CD14-positive monocyte (primary cell): ENCODE results near the gene MSN. TPM values are rescaled to one million over a fixed set of nuclear protein-coding genes. Genes with fewer than 3 reads are reported as not detected.

Source experiments
- DNase-seq, 3 donors: peaks; one replicate each; pipeline ENCODE4 v3.0.0-alpha.2; 2011 to 2022
- H2AFZ ChIP-seq: 2 replicates; pipeline ENCODE4 v1.6.0; 2012; ENCODE audit warnings: mild to moderate bottlenecking, low read depth, low read length, inconsistent platforms; ENCODE audit not compliant: insufficient read depth, poor library complexity, severe bottlenecking
- H3K27ac ChIP-seq, 2 donors: 1 replicate in 1 of 2; 2 replicates in 1 of 2; pipeline ENCODE4 v1.5.1; 2012 to 2013; ENCODE audit warnings: low read length in 2 of 2, control low read depth in 1 of 2, inconsistent platforms in 1 of 2, low read depth in 1 of 2, mild to moderate bottlenecking in 1 of 2
- H3K27me3 ChIP-seq, 2 donors: one replicate each; pipeline versions ENCODE4 v1.6.0 to v1.6.1; 2011 to 2013; ENCODE audit warnings: low read length in 2 of 2; ENCODE audit not compliant: control insufficient read depth in 2 of 2, insufficient read depth in 2 of 2
- H3K36me3 ChIP-seq, 2 donors: replicated peaks in 1 of 2; 1 replicate in 1 of 2; 2 replicates in 1 of 2; pipeline versions ENCODE4 v1.5.1 to v1.6.1; 2012 to 2013; ENCODE audit warnings: low read length in 2 of 2, control low read depth in 1 of 2, inconsistent platforms in 1 of 2, mild to moderate bottlenecking in 1 of 2; ENCODE audit not compliant: insufficient read depth in 2 of 2, control insufficient read depth in 1 of 2
- H3K4me1 ChIP-seq, 2 donors: 1 replicate in 1 of 2; 2 replicates in 1 of 2; pipeline versions ENCODE4 v1.5.1 to v1.6.1; 2012 to 2013; ENCODE audit warnings: low read length in 2 of 2, control low read depth in 1 of 2, inconsistent platforms in 1 of 2, mild to moderate bottlenecking in 1 of 2, moderate library complexity in 1 of 2; ENCODE audit not compliant: insufficient read depth in 2 of 2, control insufficient read depth in 1 of 2
- H3K4me2 ChIP-seq: replicated peaks from 2 replicates; pipeline ENCODE3; 2012; ENCODE audit warnings: low read length, moderate library complexity, mild to moderate bottlenecking; ENCODE audit not compliant: poor library complexity, severe bottlenecking; ENCODE audit errors: extremely low read depth
- H3K4me3 ChIP-seq, 3 experiments: fragments of 200-600 bp in 1 of 3; sonication (generic) in 1 of 3; replicated peaks in 1 of 3; 1 replicate in 2 of 3; 2 replicates in 1 of 3; pipeline ENCODE4 v1.5.1; 2011 to 2013; ENCODE audit warnings: low read length in 3 of 3, mild to moderate bottlenecking in 3 of 3, control low read depth in 2 of 3, low read depth in 2 of 3, inconsistent platforms in 1 of 3, moderate library complexity in 1 of 3
- H3K79me2 ChIP-seq: 2 replicates; pipeline ENCODE4 v1.6.0; 2012; ENCODE audit warnings: mild to moderate bottlenecking, control low read depth, inconsistent platforms, low read length, moderate library complexity; ENCODE audit not compliant: insufficient read depth
- H3K9ac ChIP-seq: 2 replicates; pipeline ENCODE4 v1.6.0; 2017; ENCODE audit warnings: low read length, mild to moderate bottlenecking; ENCODE audit not compliant: insufficient read depth, poor library complexity, severe bottlenecking
- H3K9me3 ChIP-seq, 2 donors: replicated peaks in 1 of 2; 1 replicate in 1 of 2; 2 replicates in 1 of 2; pipeline versions ENCODE4 v1.5.1 to v1.6.1; 2012 to 2013; ENCODE audit warnings: low read length in 2 of 2, control low read depth in 1 of 2; ENCODE audit not compliant: control insufficient read depth in 1 of 2, insufficient read depth in 1 of 2
- H4K20me1 ChIP-seq: 2 replicates; pipeline ENCODE4 v1.6.0; 2012; ENCODE audit warnings: mild to moderate bottlenecking, low read length, control low read depth, moderate library complexity; ENCODE audit not compliant: insufficient read depth
- H3K27ac Mint-ChIP-seq, 7 donors: one replicate each; pipeline ENCODE4 v1.8.0; 2020; ENCODE audit warnings: mild to moderate bottlenecking in 7 of 7, mixed read lengths in 7 of 7, moderate library complexity in 6 of 7, inconsistent platforms in 2 of 7
- H3K27me3 Mint-ChIP-seq, 3 donors: one replicate each; pipeline ENCODE4 v1.8.0; 2021 to 2022; ENCODE audit warnings: low read depth in 3 of 3, mild to moderate bottlenecking in 3 of 3, mixed read lengths in 3 of 3, moderate library complexity in 3 of 3, inconsistent platforms in 1 of 3
- H3K36me3 Mint-ChIP-seq, 2 donors: one replicate each; pipeline ENCODE4 v1.8.0; 2020; ENCODE audit warnings: mixed read lengths in 2 of 2, inconsistent platforms in 1 of 2, mild to moderate bottlenecking in 1 of 2
- H3K4me1 Mint-ChIP-seq: one replicate; pipeline ENCODE4 v1.8.0; 2020; ENCODE audit warnings: mild to moderate bottlenecking, mixed read lengths
- H3K4me3 Mint-ChIP-seq, 2 donors: one replicate each; pipeline ENCODE4 v1.8.0; 2020; ENCODE audit warnings: mild to moderate bottlenecking in 2 of 2, mixed read lengths in 2 of 2, moderate library complexity in 1 of 2
- H3K9me3 Mint-ChIP-seq, 7 donors: one replicate each; pipeline ENCODE4 v1.8.0; 2020 to 2022; ENCODE audit warnings: mixed read lengths in 7 of 7, mild to moderate bottlenecking in 6 of 7, moderate library complexity in 6 of 7, inconsistent platforms in 2 of 7
- WGBS: methylation state at CpG from one replicate; pipeline ENCODE4 v1.1.5; 2013; ENCODE audit warnings: missing lambda C conversion rate; ENCODE audit not compliant: insufficient coverage; 5-methylcytosine and 5-hydroxymethylcytosine counted together
- intact Hi-C, 2 donors: fragments of 100-400 bp; cut with micrococcal nuclease; formaldehyde crosslinking; loops; one replicate each; pipeline versions ENCODE4 v1.15.0 to v1.15.1; 2023
- polyA plus RNA-seq, 3 donors: library from polyadenylated mRNA; depleted of rRNA in 1 of 3; unstranded in 2 of 3; stranded (reverse) in 1 of 3; fragments of 300-500 nt in 2 of 3; fragments of >200 nt in 1 of 3; fragmentation: Illumina TruSeq in 2 of 3; gene quantifications; 1 replicate in 2 of 3; 2 replicates in 1 of 3; pipeline ENCODE4 v1.2.3, GENCODE V29; 2012 to 2021
- TF ChIP-seq, protein P1 (sequence below): fragments of 200-600 bp; IDR thresholded peaks from one replicate; pipeline ENCODE4 v1.8.0; 2022; ENCODE audit warnings: antibody characterized with exemption, mild to moderate bottlenecking

Gene MSN
- polyA plus RNA-seq, 3 donors = 441 to 888 (median 691) TPM

DNA sequence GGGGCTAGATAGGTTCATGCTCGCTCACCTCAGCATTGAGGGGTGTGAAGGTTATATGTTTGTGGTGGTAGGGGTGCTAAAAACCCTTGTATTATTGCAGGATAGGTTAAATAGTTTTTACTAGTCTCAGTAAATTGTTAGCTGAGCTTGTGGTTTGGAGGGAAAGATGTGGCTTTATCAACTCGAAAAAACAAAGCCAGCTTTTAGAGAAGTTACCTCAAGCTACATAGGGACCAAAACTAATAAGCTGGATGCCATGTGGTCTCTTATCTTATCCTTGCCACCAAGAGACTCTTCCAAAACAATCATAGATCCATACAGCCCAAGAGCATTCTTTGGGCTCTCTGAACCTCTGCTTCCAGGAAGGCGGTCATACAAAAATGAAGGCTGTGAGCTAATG, 29.2 kb downstream of the MSN start:
- Histone ChIP-seq H3K9me3 (no peaks in the 10 kb centered on the region), H3K9ac (no peak overlapping the region), H3K36me3 (peaks cover 0 to 9% of the 10 kb centered on the region in 2 donors), H3K4me1 (peaks cover 98 to 100% of the 10 kb centered on the region in 2 donors), H3K4me2 (peak overlapping the region; percentile 85), H3K27ac (peak overlapping the region; percentile 47 to 76), H3K4me3 (peak overlapping the region in 1 of 3 experiments; percentile 65), H3K27me3 (no peaks in the 10 kb centered on the region), H2AFZ (no peak overlapping the region), H3K79me2 (peaks cover 100% of the 10 kb centered on the region), H4K20me1 (peaks cover 61% of the 10 kb centered on the region)
- no peak for DNase-seq
- H3K27ac Mint-ChIP-seq = peak overlapping the region in 6 of 7 donors; percentile 83 to 96 (median 94)
- no CpG with 5 or more reads among the region's 3 CpGs for WGBS
- peak overlapping the region; percentile 24 to 76 for H3K4me3 Mint-ChIP-seq
- H3K9me3 Mint-ChIP-seq = peaks cover 0 to 3% (median 0%) of the 10 kb centered on the region in 7 donors
- intact Hi-C loops = loop anchor here in 1 of 2 donors (5.0 to 10.0 kb wide), 2 partner anchors 99 to 318 kb away; no protein-coding TSS in a partner anchor
- H3K36me3 Mint-ChIP-seq = peaks cover 16 to 42% of the 10 kb centered on the region in 2 donors
- peaks cover 93% of the 10 kb centered on the region for H3K4me1 Mint-ChIP-seq
- TF ChIP-seq, protein P1, sequence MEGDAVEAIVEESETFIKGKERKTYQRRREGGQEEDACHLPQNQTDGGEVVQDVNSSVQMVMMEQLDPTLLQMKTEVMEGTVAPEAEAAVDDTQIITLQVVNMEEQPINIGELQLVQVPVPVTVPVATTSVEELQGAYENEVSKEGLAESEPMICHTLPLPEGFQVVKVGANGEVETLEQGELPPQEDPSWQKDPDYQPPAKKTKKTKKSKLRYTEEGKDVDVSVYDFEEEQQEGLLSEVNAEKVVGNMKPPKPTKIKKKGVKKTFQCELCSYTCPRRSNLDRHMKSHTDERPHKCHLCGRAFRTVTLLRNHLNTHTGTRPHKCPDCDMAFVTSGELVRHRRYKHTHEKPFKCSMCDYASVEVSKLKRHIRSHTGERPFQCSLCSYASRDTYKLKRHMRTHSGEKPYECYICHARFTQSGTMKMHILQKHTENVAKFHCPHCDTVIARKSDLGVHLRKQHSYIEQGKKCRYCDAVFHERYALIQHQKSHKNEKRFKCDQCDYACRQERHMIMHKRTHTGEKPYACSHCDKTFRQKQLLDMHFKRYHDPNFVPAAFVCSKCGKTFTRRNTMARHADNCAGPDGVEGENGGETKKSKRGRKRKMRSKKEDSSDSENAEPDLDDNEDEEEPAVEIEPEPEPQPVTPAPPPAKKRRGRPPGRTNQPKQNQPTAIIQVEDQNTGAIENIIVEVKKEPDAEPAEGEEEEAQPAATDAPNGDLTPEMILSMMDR = no peak
- peaks cover 0 to 11% (median 0%) of the 10 kb centered on the region in 3 donors for H3K27me3 Mint-ChIP-seq

DNA sequence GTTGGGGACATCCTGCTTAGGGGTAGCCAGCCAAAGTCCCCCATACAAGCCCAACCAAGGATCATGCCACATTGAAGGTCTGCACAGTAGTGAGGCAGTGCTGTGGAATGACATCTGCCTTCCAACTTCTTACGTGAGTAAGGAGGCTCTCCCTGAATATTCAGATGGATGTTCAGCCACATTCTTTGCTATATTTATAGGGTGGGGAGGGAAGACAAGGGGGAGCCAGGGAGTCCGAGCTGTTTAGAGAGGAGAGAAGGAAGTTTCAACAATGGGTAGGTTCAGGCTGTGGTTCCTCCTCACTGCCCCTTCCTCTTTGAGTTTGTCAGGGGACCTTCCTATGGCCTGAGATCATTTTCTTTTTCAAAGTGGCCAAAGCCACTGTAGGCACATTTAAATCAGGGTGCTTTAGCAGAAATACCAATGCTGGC, 29.8 kb downstream of the MSN start:
- Mint-ChIP-seq H3K4me3 (peak overlapping the region; percentile 48 to 76), H3K9me3 (peaks cover 0 to 3% (median 0%) of the 10 kb centered on the region in 7 donors), H3K4me1 (peaks cover 91% of the 10 kb centered on the region), H3K27ac (peak overlapping the region; percentile 85 to 95 (median 93)), H3K36me3 (peaks cover 17 to 43% of the 10 kb centered on the region in 2 donors), H3K27me3 (peaks cover 0 to 10% (median 0%) of the 10 kb centered on the region in 3 donors)
- no CpG with 5 or more reads among the region's 2 CpGs for WGBS
- TF ChIP-seq, protein P1 = no peak
- peak in 2 of 3 donors; percentile 50 to 59 for DNase-seq
- Histone ChIP-seq H3K4me1 (peaks cover 97 to 98% of the 10 kb centered on the region in 2 donors), H3K79me2 (peaks cover 99% of the 10 kb centered on the region), H3K36me3 (peaks cover 0 to 11% of the 10 kb centered on the region in 2 donors), H4K20me1 (peaks cover 59% of the 10 kb centered on the region), H3K4me2 (peak overlapping the region; percentile 85), H2AFZ (no peak overlapping the region), H3K4me3 (peak overlapping the region in 2 of 3 experiments; percentile 14 to 65), H3K9ac (peak overlapping the region; percentile 19), H3K27me3 (no peaks in the 10 kb centered on the region), H3K27ac (peak overlapping the region; percentile 47 to 76), H3K9me3 (no peaks in the 10 kb centered on the region)
- intact Hi-C loops = loop anchor here in 1 of 2 donors (5.0 to 10.0 kb wide), 2 partner anchors 100 to 318 kb away; no protein-coding TSS in a partner anchor
